ENCODE data around the gene CFI.

Gene CFI

GRCh38 chr4:109729718-109730618 lies 71.8 kb downstream of the CFI start, which contains the start of gene PLA2G12A:
PLA2G12A (minus strand) TSS chr4:109730070; CDS start chr4:109729809, 261 bp downstream.
- DNase-seq: peak; percentile 7 to 56

DNA sequence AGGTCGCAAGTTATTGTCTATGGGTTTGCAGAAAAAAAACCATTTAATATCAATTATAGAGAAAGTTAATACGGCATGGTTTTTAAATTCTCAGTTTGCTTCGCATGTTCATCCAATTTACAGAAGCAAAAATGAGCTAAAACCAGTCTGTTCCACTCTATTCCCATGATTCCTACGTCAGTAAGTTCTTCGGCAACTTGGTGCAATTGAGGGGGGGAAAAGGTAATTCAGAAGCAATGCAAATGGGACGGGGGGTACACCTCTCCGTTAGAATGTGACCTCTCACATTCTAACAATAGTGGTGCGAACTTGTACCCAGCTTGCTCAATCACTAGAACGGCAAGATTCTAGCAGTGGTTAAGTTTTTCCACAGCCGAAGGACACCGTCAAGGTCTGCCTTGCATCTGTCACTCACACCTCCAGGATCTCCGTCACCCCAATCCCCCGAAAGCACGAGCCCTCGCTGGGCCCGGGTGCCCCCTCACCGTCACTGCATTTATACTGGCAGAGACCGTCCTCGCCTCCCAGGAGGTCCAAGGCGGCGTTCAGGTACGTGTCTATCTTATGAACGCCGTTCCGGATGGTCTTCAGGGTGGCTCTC lies 72.6 kb downstream of the CFI start:
- DNase-seq: no peak

GRCh38 chr4:109728385-109728784 lies 73.4 kb downstream of the CFI start:
- no peak for DNase-seq

GRCh38 chr4:109723110-109723509 lies 78.7 kb downstream of the CFI start:
- DNase-seq: no peak

GRCh38 chr4:109722357-109722756 lies 79.4 kb downstream of the CFI start:
- DNase-seq: no peak

GRCh38 chr4:109721033-109721432 lies 80.8 kb downstream of the CFI start:
- DNase-seq: peak in 1 of 2 experiments; percentile 0

- no peak for DNase-seq
Observed at GRCh38 chr4:109719604-109720003, 82.2 kb downstream of the CFI start.

DNA sequence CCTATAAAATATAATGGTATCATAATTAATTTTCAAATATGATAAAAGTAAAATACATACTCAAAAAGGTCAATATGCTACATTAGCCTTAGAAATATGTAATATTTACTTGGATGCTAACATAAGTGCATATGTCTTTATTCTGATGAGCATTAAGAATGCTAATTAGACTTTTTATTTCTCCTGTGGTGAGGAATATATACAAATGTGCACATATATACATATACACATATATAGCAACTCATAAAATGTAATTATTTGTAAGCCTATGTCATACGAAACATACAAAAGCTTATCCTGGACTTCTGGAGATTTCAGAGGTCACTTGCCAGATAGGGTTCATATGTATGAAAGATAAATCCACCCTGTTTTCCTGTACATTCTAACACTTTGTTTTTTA lies 83.0 kb downstream of the CFI start:
- no peak for DNase-seq

- DNase-seq: no peak
Observed at GRCh38 chr4:109713500-109713899, 88.3 kb downstream of the CFI start.

DNA sequence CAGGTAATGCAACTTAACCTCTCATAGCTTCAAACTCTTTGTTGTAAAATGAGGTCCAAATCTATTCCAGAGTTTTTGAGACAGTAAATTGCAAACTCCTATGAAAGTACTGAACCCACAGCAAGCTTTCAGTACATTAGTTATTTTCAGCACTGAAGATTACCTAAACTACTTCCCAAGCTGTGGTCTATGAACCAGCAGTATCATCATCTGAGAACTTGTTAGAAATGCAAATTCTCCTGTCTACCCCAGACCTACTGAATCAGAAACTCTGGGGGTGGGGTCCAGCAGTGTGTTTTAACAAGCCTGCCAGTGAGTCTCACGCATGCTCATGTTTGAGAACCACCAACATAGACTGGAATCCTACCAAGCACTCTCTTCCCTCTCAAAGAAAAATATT lies 92.8 kb downstream of the CFI start:
- DNase-seq: no peak

DNA sequence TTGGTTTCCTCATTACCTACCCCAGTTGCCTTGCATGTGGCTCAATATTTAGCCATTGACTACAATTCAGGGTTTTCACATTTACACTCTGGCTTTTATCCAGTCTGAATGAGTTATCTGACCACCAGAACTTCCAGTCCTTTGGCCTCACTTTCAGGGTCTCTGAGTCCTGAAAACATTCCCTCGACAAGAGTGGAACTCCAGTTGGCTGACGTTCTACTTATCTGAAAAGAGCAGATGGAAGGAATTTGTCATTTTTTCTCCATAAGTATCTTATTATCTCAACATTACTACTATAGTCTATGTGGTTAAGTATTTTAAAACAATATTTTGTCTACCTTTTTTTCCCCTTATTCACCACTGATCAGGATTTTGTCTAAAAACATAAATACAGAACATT lies 93.4 kb downstream of the CFI start:
- no peak for DNase-seq

- DNase-seq: no peak
Observed at GRCh38 chr4:109703664-109704361, 98.0 kb downstream of the CFI start.

DNA sequence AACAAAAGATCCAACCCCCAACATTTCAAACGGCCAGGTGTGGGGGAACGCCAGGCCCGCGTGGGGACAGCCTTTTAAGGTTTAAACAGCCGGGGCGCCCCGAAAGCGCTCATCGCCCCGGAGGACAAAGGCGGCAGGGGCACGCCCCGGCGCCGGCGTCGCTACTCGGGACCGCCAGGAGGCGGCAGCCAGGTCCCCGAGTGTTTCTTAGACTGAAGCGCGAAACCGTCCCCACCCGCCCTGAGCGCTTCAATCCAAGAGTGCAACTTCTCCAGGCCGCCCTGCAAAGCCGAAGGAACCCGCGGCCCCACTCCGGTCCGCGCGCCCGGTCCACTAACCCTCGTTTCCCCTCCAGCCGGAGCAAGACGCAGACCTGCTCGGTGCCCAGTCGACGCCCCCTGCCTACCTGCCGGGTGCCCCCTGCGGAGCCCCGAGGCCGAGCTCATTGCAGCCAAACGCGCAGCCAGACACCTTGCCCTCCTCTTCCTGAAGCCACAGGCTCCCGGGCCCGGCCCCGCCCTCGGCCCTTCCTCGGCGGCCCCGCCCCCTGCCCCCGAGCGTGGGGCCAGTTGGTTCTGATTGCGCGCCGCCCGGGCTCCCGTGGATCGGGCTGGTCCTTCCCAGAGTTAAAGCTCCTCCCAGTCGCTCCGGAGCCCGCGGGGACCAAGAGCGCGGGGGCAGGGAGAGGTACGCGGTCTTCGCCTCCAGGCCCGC lies 98.7 kb downstream of the CFI start, which contains the start of gene CASP6:
CASP6 (minus strand) TSS at position 496 of the 714 bp plus-strand sequence; CDS start at position 446, 50 bp downstream.
- DNase-seq: peak; percentile 8 to 43

GRCh38 chr4:109701566-109702410 lies 100.0 kb downstream of the CFI start:
- no peak for DNase-seq

GRCh38 chr4:109699553-109700225 lies 102.1 kb downstream of the CFI start:
- no peak for DNase-seq

DNA sequence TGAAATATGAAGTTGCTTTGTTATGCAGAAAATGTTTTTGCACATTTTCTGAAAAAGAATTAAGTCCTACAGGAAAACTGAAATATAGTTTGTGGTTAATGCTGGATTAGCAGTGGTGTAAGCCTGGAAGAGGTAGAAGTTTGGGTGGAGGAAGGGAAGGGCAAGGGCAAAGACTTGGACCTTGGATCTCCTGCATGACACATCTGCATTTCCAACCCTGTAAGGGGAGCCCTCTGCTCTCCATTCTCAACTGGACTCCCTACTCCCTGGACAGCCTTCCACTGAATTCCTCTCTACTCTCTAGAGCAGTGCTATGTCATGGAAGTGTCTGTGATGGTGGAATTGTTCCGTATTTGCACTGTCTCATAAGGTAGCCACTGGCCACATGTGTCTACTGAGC lies 103.1 kb downstream of the CFI start:
- no peak for DNase-seq

- no peak for DNase-seq
Observed at GRCh38 chr4:109691411-109691920, 110.3 kb downstream of the CFI start.

Measured in SW 1271 (cell line).